ENCODE results near the gene WDR18.

WDR18 gene

DNA sequence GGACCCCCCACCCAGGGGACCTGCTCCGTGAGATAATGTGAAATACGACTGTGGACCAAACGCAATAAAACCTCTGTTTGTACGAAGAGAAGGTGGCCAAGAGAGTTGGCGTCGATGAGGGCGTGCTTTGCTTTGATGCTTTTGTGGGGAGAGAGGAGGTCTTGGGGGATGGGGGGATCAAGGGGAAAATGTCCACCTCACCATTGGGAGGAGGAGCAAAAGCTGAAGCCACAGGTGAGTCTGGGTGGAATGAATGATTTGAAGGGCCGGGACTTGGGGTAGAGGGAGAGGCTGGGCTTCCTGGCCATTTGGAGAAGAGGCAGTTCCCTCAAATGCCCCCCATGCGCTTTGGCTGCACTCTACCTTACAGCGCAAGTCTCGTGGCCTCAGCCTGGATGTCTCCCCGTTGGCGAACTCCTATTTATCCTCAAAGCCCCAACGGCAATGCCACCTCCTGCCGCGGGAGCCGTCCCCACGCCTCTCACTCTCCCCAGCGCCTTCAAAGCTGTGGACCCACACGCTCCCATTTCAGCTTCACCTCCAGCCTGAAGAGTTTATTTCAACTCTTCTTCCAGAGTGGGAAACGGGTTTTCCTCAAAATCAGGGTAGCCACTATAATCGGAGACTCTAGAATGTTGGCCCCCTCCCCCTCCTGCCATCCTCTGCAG, 55.0 kb downstream of the WDR18 start:
- DNase-seq (ENCODE audit: insufficient read length, low spot score) (no peak), FAIRE-seq (peak; percentile 78)
- no peak for TF ChIP-seq POLR2A (IDR thresholded peaks at IDR 0.05; ENCODE audit: low read depth, low read length)
- peak; percentile 27; the same call in 1 of the 2 replicates for TF ChIP-seq POU2F2 (IDR thresholded peaks at IDR 0.05; ENCODE audit: low read depth, low read length)

GRCh38 chr19:1039646-1040475, 55.7 kb downstream of the WDR18 start, which contains the start of gene ABCA7:
ABCA7 (plus strand) TSS chr19:1040107; CDS start chr19:1041362, 1,255 bp downstream.
- TF ChIP-seq PAX5 (IDR thresholded peaks at IDR 0.05; ENCODE audit: insufficient read depth, low read length, severe bottlenecking) (no peak), POLR2AphosphoS5 (IDR thresholded peaks at IDR 0.05; ENCODE audit: low read depth, low read length) (peak; percentile 62), POU2F2 (IDR thresholded peaks at IDR 0.05; ENCODE audit: low read depth, low read length) (no peak; the same call in 1 of the 2 replicates), TAF1 (IDR thresholded peaks at IDR 0.05; ENCODE audit: low read depth, low read length) (0 out of 2 replicates have a peak, but pooled peaks have one; percentile 17), POLR2A (IDR thresholded peaks at IDR 0.05; ENCODE audit: low read depth, low read length) (peak; percentile 79), SPI1 (IDR thresholded peaks at IDR 0.05; ENCODE audit: low read depth, low read length) (no peak)
- DNase-seq (ENCODE audit: insufficient read length, low spot score) (peak; percentile 92), FAIRE-seq (peak; percentile 99)

DNA sequence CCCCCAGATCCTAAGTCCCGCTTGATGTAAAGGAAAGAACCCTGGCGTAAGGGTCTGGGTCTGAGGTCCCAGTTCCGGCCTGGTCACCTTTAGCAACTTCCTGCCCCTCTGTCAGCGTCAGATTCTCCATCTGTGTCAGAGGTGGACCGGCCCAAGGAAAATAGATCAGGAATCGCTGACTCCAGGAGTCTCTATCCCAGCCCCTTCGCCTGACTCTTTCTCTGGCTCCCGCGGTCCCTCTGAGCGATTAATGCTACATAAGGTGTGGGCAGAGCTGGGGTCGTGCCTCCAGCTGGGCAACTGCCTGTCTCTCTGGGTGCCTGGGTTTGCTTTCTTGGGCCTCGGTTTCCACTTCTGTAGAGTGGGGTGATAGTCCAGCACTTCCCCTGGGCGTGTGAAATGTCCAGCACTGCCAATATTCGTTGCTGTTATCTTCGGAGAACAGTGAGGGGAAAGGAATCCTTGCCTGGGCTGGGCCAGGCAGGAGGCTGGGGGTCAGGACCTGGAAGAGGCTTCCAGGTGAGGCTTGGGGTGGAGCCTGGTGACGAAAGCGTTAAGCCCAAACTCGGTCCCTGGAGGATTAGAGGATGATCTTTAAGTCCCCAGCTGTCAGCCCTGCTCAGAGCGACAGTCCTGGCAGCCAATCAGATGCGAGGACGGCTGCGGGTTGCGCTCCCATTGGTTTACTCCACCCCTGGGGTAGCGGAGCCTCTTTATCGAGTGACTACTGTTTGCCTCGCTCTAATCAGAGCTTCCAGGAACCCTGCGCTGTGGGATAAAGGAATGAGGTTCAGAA, 56.5 kb downstream of the WDR18 start:
- FAIRE-seq (no peak), DNase-seq (ENCODE audit: insufficient read length, low spot score) (peak; percentile 99)
- TF ChIP-seq POLR2AphosphoS5 (IDR thresholded peaks at IDR 0.05; ENCODE audit: low read depth, low read length) (no peak), TAF1 (IDR thresholded peaks at IDR 0.05; ENCODE audit: low read depth, low read length) (no peak), SPI1 (IDR thresholded peaks at IDR 0.05; ENCODE audit: low read depth, low read length) (no peak), POLR2A (IDR thresholded peaks at IDR 0.05; ENCODE audit: low read depth, low read length) (no peak), POU2F2 (IDR thresholded peaks at IDR 0.05; ENCODE audit: low read depth, low read length) (no peak), PAX5 (IDR thresholded peaks at IDR 0.05; ENCODE audit: insufficient read depth, low read length, severe bottlenecking) (no peak)

DNA sequence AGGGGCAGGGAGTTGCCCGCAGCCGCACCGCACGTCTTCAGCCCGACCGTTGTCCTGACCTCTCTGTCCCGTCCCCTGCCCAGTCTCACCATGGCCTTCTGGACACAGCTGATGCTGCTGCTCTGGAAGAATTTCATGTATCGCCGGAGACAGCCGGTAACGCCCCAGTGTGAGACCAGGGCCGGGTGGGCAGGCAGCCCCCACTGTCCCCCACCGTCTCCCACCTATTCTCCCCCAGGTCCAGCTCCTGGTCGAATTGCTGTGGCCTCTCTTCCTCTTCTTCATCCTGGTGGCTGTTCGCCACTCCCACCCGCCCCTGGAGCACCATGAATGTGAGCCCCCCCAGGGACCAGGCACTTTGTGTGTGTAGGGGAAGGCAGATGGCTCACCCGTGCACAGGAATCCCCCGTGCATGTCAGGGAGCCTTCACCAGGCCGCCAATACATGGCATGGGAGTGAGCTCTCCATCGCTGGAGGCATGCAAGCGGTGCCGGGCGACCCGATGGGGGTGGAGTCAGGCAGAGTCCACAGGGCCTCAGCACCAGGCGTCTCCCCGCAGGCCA, 57.2 kb downstream of the WDR18 start:
- DNase-seq (ENCODE audit: insufficient read length, low spot score): no peak
- TF ChIP-seq TAF1 (IDR thresholded peaks at IDR 0.05; ENCODE audit: low read depth, low read length) (no peak), POU2F2 (IDR thresholded peaks at IDR 0.05; ENCODE audit: low read depth, low read length) (no peak), POLR2A (IDR thresholded peaks at IDR 0.05; ENCODE audit: low read depth, low read length) (no peak), POLR2AphosphoS5 (IDR thresholded peaks at IDR 0.05; ENCODE audit: low read depth, low read length) (no peak), SPI1 (IDR thresholded peaks at IDR 0.05; ENCODE audit: low read depth, low read length) (no peak), PAX5 (IDR thresholded peaks at IDR 0.05; ENCODE audit: insufficient read depth, low read length, severe bottlenecking) (no peak)
- FAIRE-seq: no peak

- no peak for FAIRE-seq
- TF ChIP-seq POLR2A (IDR thresholded peaks at IDR 0.05; ENCODE audit: low read depth, low read length): no peak
- no peak for TF ChIP-seq TAF1 (IDR thresholded peaks at IDR 0.05; ENCODE audit: low read depth, low read length)
- TF ChIP-seq POU2F2 (IDR thresholded peaks at IDR 0.05; ENCODE audit: low read depth, low read length): no peak
- TF ChIP-seq POLR2AphosphoS5 (IDR thresholded peaks at IDR 0.05; ENCODE audit: low read depth, low read length): no peak
- TF ChIP-seq PAX5 (IDR thresholded peaks at IDR 0.05; ENCODE audit: insufficient read depth, low read length, severe bottlenecking): no peak
- no peak for TF ChIP-seq SPI1 (IDR thresholded peaks at IDR 0.05; ENCODE audit: low read depth, low read length)
- DNase-seq (ENCODE audit: insufficient read length, low spot score): no peak
These were observed 57.9 kb downstream of the WDR18 start for GRCh38 chr19:1041835-1042685.

GRCh38 chr19:1042689-1043511, 58.8 kb downstream of the WDR18 start:
- no peak for DNase-seq (ENCODE audit: insufficient read length, low spot score)
- no peak for FAIRE-seq
- TF ChIP-seq TAF1 (IDR thresholded peaks at IDR 0.05; ENCODE audit: low read depth, low read length) (no peak), PAX5 (IDR thresholded peaks at IDR 0.05; ENCODE audit: insufficient read depth, low read length, severe bottlenecking) (no peak), POU2F2 (IDR thresholded peaks at IDR 0.05; ENCODE audit: low read depth, low read length) (no peak)
